Endodermal cell (in vitro differentiated cells): ENCODE data around the gene DNAAF3. TPM values are rescaled to one million over a fixed set of nuclear protein-coding genes. Genes with fewer than 3 reads are reported as not detected.

Experiments
- DNase-seq: peaks from one replicate; pipeline ENCODE4 v3.0.0-alpha.2; 2017
- H3K27ac ChIP-seq: 2 replicates; pipeline ENCODE4 v1.5.1; 2013; ENCODE audit warnings: mild to moderate bottlenecking, low read depth, low read length, moderate library complexity
- H3K27me3 ChIP-seq: 2 replicates; pipeline ENCODE4 v1.6.1; 2013; ENCODE audit warnings: mild to moderate bottlenecking, low read length, moderate library complexity; ENCODE audit not compliant: insufficient read depth, control insufficient read depth, poor library complexity, severe bottlenecking
- H3K36me3 ChIP-seq: 2 replicates; pipeline ENCODE4 v1.7.0; 2013; ENCODE audit warnings: mild to moderate bottlenecking, low read length, moderate library complexity; ENCODE audit not compliant: control insufficient read depth, insufficient read depth
- H3K4me1 ChIP-seq: one replicate; pipeline ENCODE4 v1.7.0; 2013; ENCODE audit warnings: low read length; ENCODE audit not compliant: control insufficient read depth, insufficient read depth
- H3K4me3 ChIP-seq: 2 replicates; pipeline ENCODE4 v1.5.1; 2013; ENCODE audit warnings: mild to moderate bottlenecking, low read length, moderate library complexity
- H3K9ac ChIP-seq: 2 replicates; pipeline ENCODE4 v1.6.1; 2013; ENCODE audit warnings: mild to moderate bottlenecking, low read length, moderate library complexity; ENCODE audit not compliant: poor library complexity, severe bottlenecking; ENCODE audit errors: extremely low read depth
- H3K9me3 ChIP-seq: 2 replicates; pipeline ENCODE4 v1.6.1; 2013; ENCODE audit warnings: mild to moderate bottlenecking, low read length, moderate library complexity; ENCODE audit not compliant: control insufficient read depth
- H3K27ac Mint-ChIP-seq: 2 replicates; pipeline ENCODE4 v1.8.0; 2020; ENCODE audit warnings: mixed read lengths
- H3K27me3 Mint-ChIP-seq: 2 replicates; pipeline ENCODE4 v1.8.0; 2021; ENCODE audit warnings: mild to moderate bottlenecking, mixed read lengths; ENCODE audit not compliant: insufficient read depth
- H3K36me3 Mint-ChIP-seq: 2 replicates; pipeline ENCODE4 v1.8.0; 2020; ENCODE audit warnings: low read depth, mixed read lengths
- H3K4me1 Mint-ChIP-seq: 2 replicates; pipeline ENCODE4 v1.8.0; 2020; ENCODE audit warnings: mixed read lengths
- H3K4me3 Mint-ChIP-seq: 2 replicates; pipeline ENCODE4 v1.8.0; 2020; ENCODE audit warnings: mild to moderate bottlenecking, moderate library complexity, mixed read lengths
- H3K9me3 Mint-ChIP-seq: 2 replicates; pipeline ENCODE4 v1.8.0; 2020; ENCODE audit warnings: mild to moderate bottlenecking, mixed read lengths
- WGBS, 2 experiments: methylation state at CpG; one replicate each; pipeline versions ENCODE4 v1.1.5 to v1.1.7; 2013; ENCODE audit warnings: missing lambda C conversion rate in 2 of 2, mixed read lengths in 1 of 2; ENCODE audit not compliant: insufficient coverage in 1 of 2, insufficient read length in 1 of 2; 5-methylcytosine and 5-hydroxymethylcytosine counted together
- total RNA-seq, 2 donors: library from RNA; stranded (reverse); fragmentation: NEBNext Ultra II Directional in 1 of 2; extraction: Animal tissue kit (Norgen Biotek cat#: 25700) in 1 of 2; gene quantifications; 2 replicates in 1 of 2; 3 replicates in 1 of 2; pipeline ENCODE4 v1.2.1, GENCODE V29; 2021
- TF ChIP-seq, protein P1 (sequence below): fragments of 200-600 bp; sonication (generic); conservative IDR thresholded peaks from 2 replicates; pipeline ENCODE4 v1.5.0; 2021; ENCODE audit warnings: antibody characterized with exemption, mild to moderate bottlenecking

The DNAAF3 gene
- total RNA-seq, 2 donors from 2014 or later: 5.9 to 9.5 TPM

DNA sequence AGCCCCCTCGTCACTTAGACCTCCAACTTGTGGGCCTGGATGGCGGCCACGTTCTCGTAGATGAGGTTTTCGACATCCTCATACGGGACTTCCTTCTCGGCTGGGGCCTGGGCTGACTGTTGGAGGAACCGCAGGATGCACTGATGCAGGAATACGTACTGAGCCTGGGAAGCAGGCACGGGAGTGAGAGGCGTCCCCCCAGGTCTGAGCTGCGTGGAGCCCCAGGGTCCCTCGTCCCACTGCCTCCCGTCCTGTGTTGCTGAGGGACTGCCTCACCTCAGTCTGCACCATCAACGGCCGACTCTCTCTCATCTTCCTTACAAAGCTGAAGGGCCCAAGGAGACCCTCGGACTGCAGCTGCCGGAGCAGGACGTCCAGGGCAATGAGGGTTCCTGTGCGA lies 15.3 kb upstream of the DNAAF3 start:
- H3K27ac Mint-ChIP-seq: no peak overlapping the region
- Histone ChIP-seq H3K4me1 (no peaks in the 10 kb centered on the region), H3K27ac (no peak overlapping the region), H3K9me3 (no peaks in the 10 kb centered on the region), H3K9ac (no peak overlapping the region), H3K27me3 (peaks cover 58% of the 10 kb centered on the region), H3K36me3 (no peaks in the 10 kb centered on the region), H3K4me3 (no peak overlapping the region)
- H3K4me3 Mint-ChIP-seq: no peak overlapping the region
- H3K9me3 Mint-ChIP-seq: no peaks in the 10 kb centered on the region
- H3K36me3 Mint-ChIP-seq: no peaks in the 10 kb centered on the region
- peaks cover 3% of the 10 kb centered on the region for H3K4me1 Mint-ChIP-seq
- H3K27me3 Mint-ChIP-seq: peaks cover 87% of the 10 kb centered on the region
- 77% methylated on average over 14 to 20 of the region's 20 CpGs for WGBS, 2 experiments
- DNase-seq: no peak
- TF ChIP-seq, protein P1, sequence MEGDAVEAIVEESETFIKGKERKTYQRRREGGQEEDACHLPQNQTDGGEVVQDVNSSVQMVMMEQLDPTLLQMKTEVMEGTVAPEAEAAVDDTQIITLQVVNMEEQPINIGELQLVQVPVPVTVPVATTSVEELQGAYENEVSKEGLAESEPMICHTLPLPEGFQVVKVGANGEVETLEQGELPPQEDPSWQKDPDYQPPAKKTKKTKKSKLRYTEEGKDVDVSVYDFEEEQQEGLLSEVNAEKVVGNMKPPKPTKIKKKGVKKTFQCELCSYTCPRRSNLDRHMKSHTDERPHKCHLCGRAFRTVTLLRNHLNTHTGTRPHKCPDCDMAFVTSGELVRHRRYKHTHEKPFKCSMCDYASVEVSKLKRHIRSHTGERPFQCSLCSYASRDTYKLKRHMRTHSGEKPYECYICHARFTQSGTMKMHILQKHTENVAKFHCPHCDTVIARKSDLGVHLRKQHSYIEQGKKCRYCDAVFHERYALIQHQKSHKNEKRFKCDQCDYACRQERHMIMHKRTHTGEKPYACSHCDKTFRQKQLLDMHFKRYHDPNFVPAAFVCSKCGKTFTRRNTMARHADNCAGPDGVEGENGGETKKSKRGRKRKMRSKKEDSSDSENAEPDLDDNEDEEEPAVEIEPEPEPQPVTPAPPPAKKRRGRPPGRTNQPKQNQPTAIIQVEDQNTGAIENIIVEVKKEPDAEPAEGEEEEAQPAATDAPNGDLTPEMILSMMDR: no peak

DNA sequence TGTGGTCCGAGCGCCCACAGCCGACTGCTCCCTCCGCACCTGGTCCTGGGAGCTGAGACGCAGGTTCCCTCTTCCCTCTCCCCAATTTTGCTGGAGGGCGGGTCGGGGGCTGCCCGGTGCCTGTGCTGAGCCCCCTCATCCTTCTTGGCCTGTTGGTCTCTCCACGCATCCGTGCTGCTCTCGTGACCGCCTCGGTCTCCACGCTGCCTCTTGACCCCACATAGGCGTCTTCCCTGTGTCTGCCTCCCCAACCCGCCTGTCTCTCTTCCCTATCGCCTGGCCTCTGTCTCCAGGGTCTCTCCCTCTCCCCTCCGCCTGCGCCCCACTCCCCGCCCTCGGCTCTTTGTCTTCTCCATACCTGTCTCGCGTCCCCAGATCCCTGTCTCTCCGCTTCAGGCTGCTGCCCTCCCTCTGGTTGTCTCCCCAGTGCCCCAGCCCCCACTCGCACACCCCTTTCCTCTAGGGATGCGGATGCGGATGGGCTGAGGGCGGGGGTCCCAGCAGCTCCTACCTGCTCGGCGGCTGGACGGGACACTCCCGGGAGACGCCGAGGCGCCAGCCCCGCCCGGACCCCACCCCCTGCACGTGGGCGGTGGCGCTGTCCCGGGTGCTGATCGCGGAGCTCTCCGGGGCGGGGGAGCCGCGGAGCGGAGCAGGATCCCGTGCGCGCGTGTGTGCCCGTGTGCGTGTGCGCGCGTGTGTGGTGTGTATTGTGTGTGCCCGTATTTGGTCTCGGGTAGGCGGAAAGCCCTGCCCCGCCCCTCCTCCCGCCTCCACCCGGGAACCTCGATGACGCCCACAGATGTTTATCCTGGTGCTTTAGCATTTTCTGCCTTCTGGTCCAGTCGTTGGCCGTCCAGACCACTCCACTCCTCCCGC lies 13.4 kb upstream of the DNAAF3 start, which contains the start of gene SYT5:
SYT5 (minus strand) TSS at position 684 of the 879 bp plus-strand sequence. CDS start 1,248 bp downstream, outside the sequence.
- WGBS, 2 experiments: 5% methylated on average over 25 to 59 of the region's 68 CpGs
- Histone ChIP-seq H3K36me3 (no peaks in the 10 kb centered on the region), H3K9me3 (no peaks in the 10 kb centered on the region), H3K27ac (peak within 1 kb of the TSS; percentile 93), H3K27me3 (peaks cover 70% of the 10 kb centered on the region), H3K4me3 (peak within 1 kb of the TSS; percentile 78), H3K9ac (peak within 1 kb of the TSS; percentile 47), H3K4me1 (no peaks in the 10 kb centered on the region)
- H3K36me3 Mint-ChIP-seq: no peaks in the 10 kb centered on the region
- peak within 1 kb of the TSS; percentile 47 for H3K4me3 Mint-ChIP-seq
- H3K27ac Mint-ChIP-seq: peak within 1 kb of the TSS; percentile 74
- no peaks in the 10 kb centered on the region for H3K9me3 Mint-ChIP-seq
- peaks cover 89% of the 10 kb centered on the region for H3K27me3 Mint-ChIP-seq
- peak; percentile 89 for DNase-seq
- H3K4me1 Mint-ChIP-seq: peaks cover 3% of the 10 kb centered on the region
- TF ChIP-seq, protein P1: no peak

DNA sequence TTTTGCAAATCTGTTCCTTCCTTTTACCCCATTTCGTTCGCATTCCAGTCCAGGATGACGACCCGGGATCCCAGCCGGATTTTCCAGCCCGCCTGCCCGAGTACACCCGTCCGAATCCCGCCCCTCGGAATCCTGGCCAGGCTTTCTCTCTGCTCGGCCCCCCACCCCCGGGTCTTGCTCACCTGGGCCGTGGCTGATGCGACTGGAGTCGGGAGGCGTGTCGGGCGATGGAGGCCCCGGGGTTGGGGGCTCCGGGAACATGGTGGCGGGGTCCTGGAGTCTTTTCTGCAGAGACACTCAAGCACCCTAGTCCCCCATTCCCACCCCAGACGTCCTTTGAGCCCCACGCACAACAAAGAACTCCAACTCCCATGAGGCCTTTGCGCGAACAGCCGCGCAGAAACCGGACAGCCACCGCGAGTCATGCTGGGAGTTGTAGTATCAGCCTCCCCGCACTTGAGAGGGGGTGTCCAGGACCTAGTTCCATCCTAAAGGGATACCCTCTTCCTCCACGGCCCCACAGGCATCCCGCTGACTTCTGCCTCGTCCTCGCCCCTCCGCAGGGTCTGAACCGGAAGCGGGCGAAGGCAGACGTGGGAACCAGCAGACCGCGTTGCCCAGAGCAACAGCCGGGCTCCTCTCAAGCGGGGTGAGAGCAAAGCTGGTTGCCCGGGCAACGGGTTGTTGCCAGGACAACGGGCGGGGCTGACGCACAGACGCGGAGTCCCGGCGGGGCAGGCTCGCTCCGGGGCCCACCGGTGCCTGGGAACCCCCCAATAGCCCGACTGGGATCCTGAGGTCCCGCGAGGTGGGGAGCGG lies 12.6 kb upstream of the DNAAF3 start:
- no peaks in the 10 kb centered on the region for H3K9me3 Mint-ChIP-seq
- H3K4me3 ChIP-seq: peak overlapping the region; percentile 78
- H3K27me3 Mint-ChIP-seq: peaks cover 93% of the 10 kb centered on the region
- H3K4me1 ChIP-seq: no peaks in the 10 kb centered on the region
- no peaks in the 10 kb centered on the region for H3K36me3 ChIP-seq
- DNase-seq: peak; percentile 93
- TF ChIP-seq, protein P1: no peak
- H3K4me1 Mint-ChIP-seq: peaks cover 3% of the 10 kb centered on the region
- H3K9ac ChIP-seq: peak overlapping the region; percentile 47
- peak overlapping the region; percentile 47 for H3K4me3 Mint-ChIP-seq
- H3K27ac Mint-ChIP-seq: peak overlapping the region; percentile 74
- H3K36me3 Mint-ChIP-seq: no peaks in the 10 kb centered on the region
- 0 to 5% methylated on average over 27 to 61 of the region's 61 CpGs for WGBS, 2 experiments
- H3K27ac ChIP-seq: peak overlapping the region; percentile 93
- peaks cover 70% of the 10 kb centered on the region for H3K27me3 ChIP-seq
- H3K9me3 ChIP-seq: no peaks in the 10 kb centered on the region
